ENCODE measurements around the gene SIRPB2.

The SIRPB2 gene

DNA sequence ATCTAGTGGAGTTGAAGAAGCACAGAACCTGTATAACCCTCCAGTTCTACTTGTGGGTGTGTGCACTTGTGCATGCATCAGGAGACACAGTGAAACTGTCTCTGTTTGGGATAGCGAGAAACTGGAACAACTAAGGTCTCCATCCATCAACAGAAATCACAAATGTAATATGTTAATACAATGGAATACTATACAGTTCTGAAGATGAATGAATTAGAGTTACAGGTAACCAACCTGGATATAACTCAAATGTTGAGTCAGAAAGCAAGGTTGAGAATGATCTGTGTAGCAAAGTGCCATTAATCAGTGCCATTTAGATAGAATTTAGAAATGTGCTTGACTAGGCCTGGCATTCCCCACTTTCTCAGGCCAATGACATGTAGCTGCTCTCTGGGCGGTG is 20.0 kb downstream of the SIRPB2 start:
- DNase-seq (ENCODE audit: low read depth): no peak

GRCh38 chr20:1469925-1470571 is 21.2 kb downstream of the SIRPB2 start:
- peak; percentile 100 for DNase-seq (ENCODE audit: low read depth)

GRCh38 chr20:1469306-1469905 is 21.8 kb downstream of the SIRPB2 start:
- no peak for DNase-seq (ENCODE audit: low read depth)

DNA sequence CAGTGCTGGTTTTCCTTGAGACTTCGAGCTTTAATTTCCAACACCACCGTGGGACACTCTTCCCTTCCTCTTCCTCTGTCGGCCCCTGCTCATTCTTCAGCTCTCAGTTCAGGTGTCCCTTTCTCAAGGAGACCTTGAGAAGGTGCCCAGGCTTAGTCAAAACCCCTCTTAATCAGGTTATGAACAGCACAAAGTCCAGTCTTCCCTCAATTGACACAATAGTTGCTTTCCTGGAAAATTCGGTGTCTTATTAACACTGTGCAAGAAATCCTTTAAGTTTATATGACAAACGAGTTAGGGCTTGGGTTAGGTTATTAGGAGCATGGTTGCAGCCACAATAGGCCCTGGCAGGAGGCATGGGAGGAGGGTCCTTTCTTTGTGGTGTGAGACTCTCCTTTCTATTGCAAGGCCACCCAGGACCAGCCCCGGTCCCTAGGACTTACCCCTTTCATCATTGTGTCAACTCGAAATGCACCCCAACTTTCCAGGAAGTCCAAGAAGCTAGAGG is 23.0 kb downstream of the SIRPB2 start:
- no peak for DNase-seq (ENCODE audit: low read depth)

- no peak for DNase-seq (ENCODE audit: low read depth)
Measured at GRCh38 chr20:1467355-1468116, 23.7 kb downstream of the SIRPB2 start.

DNA sequence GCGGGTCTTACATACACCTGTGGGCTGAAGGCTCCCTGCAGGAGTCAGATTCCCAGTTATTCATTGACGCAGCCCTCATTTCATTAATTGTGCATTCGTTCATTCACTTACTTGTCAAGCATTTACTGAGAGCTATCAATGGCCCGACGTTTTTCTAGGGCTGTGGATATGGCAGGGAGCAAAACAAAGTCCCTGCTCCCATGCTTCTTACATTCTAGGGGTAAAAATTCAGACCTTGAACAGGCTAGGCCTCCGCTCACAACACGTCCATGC is 24.2 kb downstream of the SIRPB2 start:
- no peak for DNase-seq (ENCODE audit: low read depth)

DNA sequence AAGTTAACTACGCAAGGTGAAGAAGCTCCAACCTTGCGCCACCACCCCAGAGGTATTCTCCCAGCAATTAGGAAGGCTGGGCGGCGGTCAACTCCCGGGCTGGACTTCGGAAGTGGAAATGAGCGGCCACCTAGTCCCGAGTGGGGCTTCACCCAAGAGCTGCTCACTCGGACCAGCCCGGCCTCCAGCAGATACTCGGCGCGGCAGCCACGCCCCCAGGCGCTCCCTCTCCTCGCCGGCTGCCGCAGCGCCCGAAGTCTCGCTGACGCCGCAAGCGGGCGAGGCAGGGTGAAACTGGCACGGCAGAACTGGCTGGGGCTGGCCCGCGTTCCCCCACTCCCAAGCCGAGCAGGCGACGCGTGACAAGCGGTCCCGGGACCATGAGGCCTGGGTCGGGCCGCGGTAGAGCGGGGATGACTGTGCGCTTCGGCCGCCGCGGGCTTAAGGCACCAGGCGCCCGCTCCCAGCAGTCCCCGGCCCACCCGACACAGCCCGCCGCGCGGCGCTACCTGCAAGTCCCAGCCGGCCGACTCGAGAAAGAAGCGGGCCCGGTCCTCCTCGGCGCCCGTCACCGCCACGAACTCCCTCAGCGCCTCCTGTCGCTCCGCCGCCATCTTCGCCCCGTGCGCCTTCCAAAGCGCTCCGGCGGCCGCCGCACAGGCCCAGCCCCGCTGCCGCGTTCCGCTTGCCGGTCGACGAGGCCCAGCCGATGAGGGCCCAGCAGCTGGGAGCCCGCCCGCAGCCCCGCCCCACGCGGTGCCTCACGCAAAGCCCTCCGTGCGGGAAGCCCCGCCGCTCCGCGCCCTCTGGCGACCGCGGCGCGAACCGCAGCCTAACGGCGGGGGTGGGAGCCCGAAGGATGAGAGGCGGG is 24.8 kb downstream of the SIRPB2 start, which contains the start of gene NSFL1C:
NSFL1C (minus strand) TSS at position 639 of the 871 bp plus-strand sequence; CDS start at position 614, 25 bp downstream.
- peak; percentile 91 for DNase-seq (ENCODE audit: low read depth)

DNA sequence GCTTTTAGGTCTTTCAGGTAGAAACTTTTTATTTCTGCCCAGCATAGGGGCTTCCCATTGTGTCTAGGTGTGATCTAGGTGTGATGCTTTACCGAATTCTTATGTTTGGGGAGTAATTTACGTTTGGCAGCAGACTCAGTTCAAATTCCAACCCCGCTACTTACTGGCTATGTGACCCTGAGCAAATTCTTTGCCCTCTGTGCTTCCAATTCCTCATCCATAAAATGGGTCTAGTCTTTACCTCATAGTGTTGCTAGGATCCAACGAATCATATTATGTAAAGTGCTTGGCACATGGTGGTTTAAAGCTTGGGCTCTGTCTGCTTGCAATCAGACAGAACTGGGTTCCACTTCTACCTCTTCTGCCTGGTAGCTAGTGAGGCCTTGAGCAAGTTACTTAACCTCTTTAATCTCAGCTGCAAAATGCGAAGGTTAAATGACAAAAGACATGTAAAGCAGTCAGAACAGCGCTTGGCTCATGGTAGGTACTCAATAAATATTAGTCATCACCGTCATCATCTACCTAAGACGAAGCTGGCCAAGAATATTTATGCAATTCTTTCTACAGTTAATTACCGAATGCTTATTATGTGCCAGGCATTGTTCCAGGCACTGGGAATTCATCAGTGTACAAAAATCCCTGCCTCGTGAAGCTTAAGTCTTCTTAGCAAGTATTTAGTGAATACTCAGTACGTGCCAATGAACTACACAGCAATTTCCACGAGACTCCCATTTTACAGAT is 25.6 kb downstream of the SIRPB2 start:
- DNase-seq (ENCODE audit: low read depth): peak; percentile 41

- no peak for DNase-seq (ENCODE audit: low read depth)
Measured at GRCh38 chr20:1463971-1464570, 27.1 kb downstream of the SIRPB2 start.

DNA sequence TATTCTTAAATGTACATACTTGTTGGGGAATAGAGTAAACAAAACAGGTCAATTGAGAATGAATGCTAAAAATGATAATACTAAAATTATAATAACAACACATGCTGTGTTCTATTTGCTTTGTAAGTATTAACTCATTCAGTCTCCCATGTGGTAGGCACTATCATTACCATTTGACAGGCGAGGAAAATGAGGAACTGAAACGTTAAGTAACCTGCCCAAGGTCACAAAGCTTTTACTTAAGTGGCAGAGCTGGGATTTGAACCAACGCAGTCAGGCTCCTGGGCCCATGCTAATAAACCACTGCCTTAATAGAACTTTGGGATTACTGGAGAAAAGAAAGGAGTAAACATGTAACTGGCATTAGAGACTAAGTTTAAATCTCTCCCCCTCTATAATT is 28.4 kb downstream of the SIRPB2 start:
- no peak for DNase-seq (ENCODE audit: low read depth)

DNA sequence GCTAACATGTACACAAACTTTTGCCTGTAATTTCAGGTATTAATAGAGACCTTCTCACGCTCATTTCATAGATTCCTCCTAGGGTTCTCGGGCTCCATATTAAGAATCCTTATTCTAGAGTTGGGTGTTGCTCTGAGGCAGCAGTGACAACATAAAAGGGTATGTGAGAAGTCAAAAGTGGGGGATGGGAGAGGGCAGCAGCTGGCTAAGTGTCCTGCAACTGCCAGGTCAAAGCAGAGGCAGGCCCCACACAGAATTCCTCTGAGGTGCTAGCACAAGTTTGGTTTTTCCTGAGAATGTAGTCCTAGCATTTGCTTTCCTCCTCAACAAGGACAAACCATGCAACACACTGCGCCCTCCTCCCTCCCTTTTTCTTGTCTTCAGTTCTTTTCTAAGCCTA is 29.2 kb downstream of the SIRPB2 start:
- DNase-seq (ENCODE audit: low read depth): no peak

DNA sequence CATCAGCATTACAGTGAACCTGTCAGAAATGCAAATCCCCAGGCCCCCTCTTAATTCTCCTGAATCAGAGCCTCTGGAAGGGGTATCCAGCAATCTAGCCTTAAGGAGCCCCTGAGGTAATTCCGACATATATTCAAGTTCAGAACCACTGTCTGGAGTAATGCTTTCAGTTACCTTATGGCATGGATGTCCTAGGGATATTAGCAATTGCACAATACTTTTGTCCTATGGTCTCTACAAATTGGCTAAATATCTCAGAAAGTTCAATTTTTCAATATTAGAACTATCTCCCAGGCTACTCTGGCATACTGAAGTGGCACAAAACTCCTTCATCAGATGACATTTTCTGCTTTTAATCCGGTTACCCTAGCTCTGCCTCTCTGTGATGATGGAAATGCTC is 30.9 kb downstream of the SIRPB2 start:
- DNase-seq (ENCODE audit: low read depth): no peak

GRCh38 chr20:1457992-1458391 is 33.2 kb downstream of the SIRPB2 start:
- DNase-seq (ENCODE audit: low read depth): no peak

DNA sequence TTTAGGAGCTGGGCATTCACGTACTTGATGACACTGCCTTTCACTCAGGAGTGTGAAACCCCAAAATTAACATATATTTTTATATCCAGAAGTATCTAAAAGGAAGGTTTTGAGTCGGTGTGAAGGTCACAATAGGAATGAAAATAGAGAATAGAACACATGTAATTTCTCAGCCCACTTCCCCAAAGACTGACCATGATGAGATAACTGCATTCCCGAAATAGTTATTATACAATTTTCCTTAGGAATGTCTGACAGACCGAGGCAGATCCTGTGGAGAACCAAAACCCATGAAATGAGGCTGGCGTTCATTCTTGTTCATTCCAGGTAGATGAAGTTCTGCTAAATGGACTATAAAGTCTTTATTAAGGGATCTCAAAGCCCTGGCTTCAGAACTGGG is 34.9 kb downstream of the SIRPB2 start:
- DNase-seq (ENCODE audit: low read depth): peak; percentile 64

DNA sequence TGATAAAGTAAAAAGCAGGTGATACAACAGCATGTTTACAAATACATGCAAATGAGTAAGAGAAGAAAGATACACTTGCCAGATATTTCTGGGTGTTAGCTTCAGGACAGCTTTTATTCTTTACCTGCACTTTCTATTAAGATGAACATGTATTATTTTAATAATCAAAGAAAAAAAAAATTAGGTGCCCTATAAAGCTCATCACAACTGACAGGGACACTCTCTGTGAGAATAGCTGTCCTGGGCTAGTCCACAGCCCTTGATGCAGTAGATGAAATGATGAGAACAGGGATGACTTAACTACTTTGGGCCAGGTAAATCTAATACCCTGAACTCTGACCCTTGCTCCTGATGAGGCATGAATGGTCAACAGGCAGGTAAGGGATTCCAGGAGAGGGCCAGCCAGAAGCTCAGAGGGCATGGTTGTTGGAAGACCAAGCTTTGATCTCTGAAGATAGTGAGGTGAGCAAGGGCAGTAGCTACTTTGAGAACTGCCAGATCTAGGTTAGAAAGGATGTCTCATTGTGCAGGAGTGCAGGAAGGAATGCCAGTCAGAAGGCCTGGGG is 40.2 kb downstream of the SIRPB2 start:
- DNase-seq (ENCODE audit: low read depth): no peak

- no peak for DNase-seq (ENCODE audit: low read depth)
Measured at GRCh38 chr20:1449370-1449769, 41.9 kb downstream of the SIRPB2 start.

- no peak for DNase-seq (ENCODE audit: low read depth)
Measured at GRCh38 chr20:1448081-1448620, 43.1 kb downstream of the SIRPB2 start.

DNA sequence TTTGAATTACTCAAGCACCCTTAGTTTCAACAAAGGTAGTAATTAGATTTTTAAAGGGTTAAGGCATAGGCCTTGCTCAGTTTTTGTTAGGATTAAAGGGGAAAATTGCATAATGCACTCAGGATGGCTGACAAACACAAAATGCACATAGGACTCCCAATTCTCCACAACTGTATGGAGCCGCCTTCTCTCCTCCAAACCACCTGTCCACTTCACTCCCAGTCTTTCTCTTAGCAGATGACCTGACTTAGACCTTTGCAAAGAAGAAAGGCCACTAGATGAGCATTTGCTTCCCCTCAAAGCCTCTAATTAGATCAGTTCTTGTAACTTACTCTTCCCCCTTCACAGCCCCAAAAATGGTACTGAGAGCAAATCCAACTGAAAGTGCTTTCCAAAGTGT is 44.7 kb downstream of the SIRPB2 start:
- DNase-seq (ENCODE audit: low read depth): no peak

GRCh38 chr20:1443085-1443484 is 48.1 kb downstream of the SIRPB2 start:
- DNase-seq (ENCODE audit: low read depth): no peak

- DNase-seq (ENCODE audit: low read depth): no peak
Measured at GRCh38 chr20:1442304-1442703, 48.9 kb downstream of the SIRPB2 start.

- no peak for DNase-seq (ENCODE audit: low read depth)
Measured at GRCh38 chr20:1441133-1441532, 50.1 kb downstream of the SIRPB2 start.
